ENCODE data around the gene FAXDC2. TPM values are rescaled to one million over a fixed set of nuclear protein-coding genes. Genes with fewer than 3 reads are reported as not detected.
"Not testable (repeated sequence)": the region's sequence is repeated elsewhere in the genome, so short reads cannot be mapped to it uniquely, and the experiment has no call there.

Gene FAXDC2
- polyA plus RNA-seq, 1 donor: 14.0 TPM

- no peak for DNase-seq (ENCODE audit: low read depth)
Measured at GRCh38 chr5:154830596-154830995, 19.8 kb downstream of the FAXDC2 start.

GRCh38 chr5:154830219-154830595 lies 20.2 kb downstream of the FAXDC2 start:
- no peak for DNase-seq (ENCODE audit: low read depth)

DNA sequence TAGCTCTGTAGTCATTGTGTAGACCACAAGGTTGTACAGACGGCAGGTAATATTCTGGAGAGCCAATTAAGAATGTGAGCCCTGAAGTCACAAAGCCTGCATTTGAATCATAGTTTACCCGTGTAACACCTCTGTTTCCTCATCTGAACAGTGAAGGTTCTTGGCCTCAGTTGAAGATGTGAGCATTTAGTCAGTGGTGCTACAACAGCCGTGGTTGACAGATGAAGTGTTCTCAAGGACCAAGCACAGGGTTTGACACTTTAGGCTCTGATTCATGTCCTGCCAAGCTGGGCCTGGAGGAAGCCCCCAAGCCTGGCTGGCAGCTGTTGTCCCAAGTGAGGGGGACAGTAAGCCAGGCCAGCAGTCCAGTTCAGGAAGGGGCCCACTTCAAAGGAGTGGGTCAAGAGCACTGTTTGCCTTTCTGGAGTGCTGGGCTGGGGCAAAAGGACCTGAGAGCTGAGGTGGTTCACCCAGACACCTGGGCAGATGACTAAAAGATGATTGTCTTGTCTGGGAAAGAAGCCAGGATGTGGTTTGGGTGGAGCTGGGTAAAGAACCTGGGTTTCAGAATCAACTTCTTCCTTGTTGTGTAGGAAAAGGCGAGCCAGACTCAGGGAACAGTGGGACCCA lies 20.7 kb downstream of the FAXDC2 start:
- DNase-seq (ENCODE audit: low read depth): no peak

DNA sequence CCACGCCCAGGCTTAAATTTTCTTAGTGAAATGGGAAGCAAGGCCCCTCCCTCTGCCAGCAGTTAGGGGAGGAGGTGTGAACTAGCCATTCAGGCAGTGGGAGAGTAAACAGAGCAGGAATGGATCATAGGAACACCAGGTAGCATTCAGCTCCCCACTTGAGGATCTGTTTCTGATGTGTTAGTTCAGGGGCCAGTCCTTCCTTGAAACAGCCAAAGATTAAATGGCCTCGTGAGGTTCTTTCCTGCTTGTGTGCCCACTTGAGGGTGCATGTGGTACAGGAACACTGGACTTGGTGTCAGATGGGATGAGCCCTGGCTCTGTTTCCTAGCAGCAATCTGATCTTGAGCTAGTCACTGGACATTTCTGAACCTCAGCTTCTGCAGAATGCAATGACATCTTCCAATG lies 21.2 kb downstream of the FAXDC2 start:
- DNase-seq (ENCODE audit: low read depth): no peak

DNA sequence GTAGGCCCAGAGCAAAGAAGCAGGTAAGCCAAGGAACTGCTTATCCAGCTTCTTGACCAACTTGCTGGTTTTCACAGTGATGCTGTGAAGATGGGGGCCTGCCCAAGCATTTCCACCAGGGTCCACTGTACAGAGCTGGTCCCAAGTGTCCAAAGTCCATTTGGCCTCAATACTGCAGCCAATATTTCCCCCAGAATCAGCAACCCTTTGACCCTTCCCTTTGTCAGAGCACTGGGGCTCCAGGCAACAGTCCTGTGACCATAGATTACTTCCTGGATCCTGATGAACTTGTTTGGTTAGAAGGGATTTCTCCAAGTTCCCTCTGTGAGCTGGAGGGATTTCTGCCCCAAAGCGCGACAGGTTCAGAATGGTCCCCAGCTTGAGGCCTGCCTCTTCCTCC lies 26.3 kb downstream of the FAXDC2 start:
- no peak for DNase-seq (ENCODE audit: low read depth)

- DNase-seq (ENCODE audit: low read depth): no peak
Measured at GRCh38 chr5:154823605-154824004, 26.8 kb downstream of the FAXDC2 start.

- not testable (repeated sequence) for DNase-seq (ENCODE audit: low read depth)
Measured at GRCh38 chr5:154822896-154823295, 27.5 kb downstream of the FAXDC2 start.

- no peak for DNase-seq (ENCODE audit: low read depth)
Measured at GRCh38 chr5:154820383-154820782, 30.0 kb downstream of the FAXDC2 start.

GRCh38 chr5:154819546-154819945 lies 30.9 kb downstream of the FAXDC2 start:
- no peak for DNase-seq (ENCODE audit: low read depth)

- DNase-seq (ENCODE audit: low read depth): no peak
Measured at GRCh38 chr5:154818471-154819116, 31.8 kb downstream of the FAXDC2 start.

GRCh38 chr5:154817815-154818214 lies 32.6 kb downstream of the FAXDC2 start:
- DNase-seq (ENCODE audit: low read depth): no peak

DNA sequence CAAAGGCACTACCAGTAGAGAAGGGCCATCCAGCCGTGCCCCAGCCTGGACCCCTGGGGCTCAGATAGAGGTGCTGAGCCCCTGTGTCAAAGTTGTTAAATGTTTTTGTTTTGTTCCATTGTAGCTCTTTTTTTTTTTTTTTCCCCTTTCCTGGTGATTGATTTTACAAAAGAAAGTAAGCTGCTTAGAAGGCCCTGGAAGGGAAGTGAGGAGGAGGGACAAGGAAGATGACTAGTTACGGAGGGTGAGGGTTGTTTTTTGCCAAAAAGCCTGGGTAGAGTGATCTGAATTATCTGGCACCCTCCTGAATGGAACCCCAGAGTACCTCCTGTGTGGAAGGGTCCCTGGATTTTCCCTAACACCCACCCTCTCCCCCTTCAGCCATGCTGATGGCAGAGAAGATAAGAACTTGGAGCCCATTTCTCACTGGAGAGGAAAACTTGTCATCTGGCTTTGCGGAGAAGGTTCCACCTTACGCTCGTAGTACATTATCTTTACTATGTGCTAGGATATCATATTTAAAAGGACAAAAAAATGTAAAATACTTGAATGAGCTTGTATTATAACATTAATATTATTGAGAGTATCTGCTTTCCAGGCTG lies 33.4 kb downstream of the FAXDC2 start:
- DNase-seq (ENCODE audit: low read depth): no peak

GRCh38 chr5:154815684-154816247 lies 34.6 kb downstream of the FAXDC2 start:
- DNase-seq (ENCODE audit: low read depth): no peak

GRCh38 chr5:154815025-154815424 lies 35.4 kb downstream of the FAXDC2 start:
- DNase-seq (ENCODE audit: low read depth): no peak

GRCh38 chr5:154813736-154814135 lies 36.7 kb downstream of the FAXDC2 start:
- DNase-seq (ENCODE audit: low read depth): no peak

DNA sequence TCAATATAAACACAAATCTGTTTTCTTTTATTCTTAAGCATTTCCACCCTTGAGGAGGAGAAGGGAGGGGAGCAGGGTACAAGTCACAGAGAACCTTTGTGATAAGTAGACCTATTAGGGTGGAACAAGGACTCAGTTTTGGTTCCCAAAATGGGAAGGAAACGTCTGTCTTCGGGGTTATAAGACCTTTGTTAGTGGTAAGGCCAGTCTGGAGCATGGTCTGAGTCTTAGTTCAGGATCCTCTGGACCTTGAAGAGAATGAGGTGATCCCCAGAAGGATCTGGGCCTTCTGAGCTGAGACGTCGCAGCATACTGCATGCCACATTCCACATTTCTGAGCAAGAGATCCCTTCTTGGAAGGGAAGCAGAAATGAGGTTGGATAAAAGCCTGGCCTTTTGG lies 37.2 kb downstream of the FAXDC2 start:
- no peak for DNase-seq (ENCODE audit: low read depth)

- peak; percentile 17 for DNase-seq (ENCODE audit: low read depth)
Measured at GRCh38 chr5:154811653-154812465, 38.5 kb downstream of the FAXDC2 start.

GRCh38 chr5:154811239-154811638 lies 39.2 kb downstream of the FAXDC2 start:
- no peak for DNase-seq (ENCODE audit: low read depth)

GRCh38 chr5:154806176-154806575 lies 44.2 kb downstream of the FAXDC2 start:
- no peak for DNase-seq (ENCODE audit: low read depth)

DNA sequence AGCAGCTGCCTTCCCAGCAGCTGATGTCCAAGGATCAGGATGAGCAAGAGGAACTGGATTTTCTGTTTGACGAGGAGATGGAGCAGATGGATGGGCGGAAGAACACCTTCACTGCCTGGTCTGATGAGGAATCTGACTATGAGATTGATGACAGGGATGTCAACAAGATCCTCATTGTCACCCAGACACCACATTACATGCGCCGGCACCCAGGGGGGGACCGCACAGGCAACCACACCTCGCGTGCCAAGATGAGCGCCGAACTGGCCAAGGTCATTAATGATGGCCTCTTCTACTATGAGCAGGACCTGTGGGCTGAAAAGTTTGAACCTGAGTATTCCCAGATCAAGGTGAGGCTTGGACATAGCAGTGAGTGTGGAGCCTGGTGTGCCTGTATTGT lies 48.4 kb downstream of the FAXDC2 start:
- no peak for DNase-seq (ENCODE audit: low read depth)

- DNase-seq (ENCODE audit: low read depth): no peak
Measured at GRCh38 chr5:154801083-154801482, 49.3 kb downstream of the FAXDC2 start.

DNA sequence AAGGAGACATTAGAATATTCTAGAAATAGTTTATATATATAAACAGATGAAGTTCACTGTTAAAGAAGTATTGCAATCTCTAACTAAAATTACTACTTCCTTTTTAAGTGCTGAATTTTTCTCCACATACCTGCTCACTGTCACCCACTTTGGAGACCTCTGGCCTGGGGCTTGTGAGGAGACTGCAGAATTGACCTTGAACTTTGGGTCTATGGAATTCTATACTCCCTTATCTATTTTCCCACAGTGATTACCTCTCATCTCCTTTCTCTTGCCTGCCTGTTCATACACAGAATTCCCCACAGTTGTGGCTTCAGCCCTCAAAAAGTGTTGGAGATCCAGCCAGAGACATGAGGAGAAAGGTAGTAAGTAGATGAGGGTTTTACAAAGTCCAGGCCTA lies 49.8 kb downstream of the FAXDC2 start:
- no peak for DNase-seq (ENCODE audit: low read depth)
